CD4-positive, alpha-beta T cell (primary cell): ENCODE results near the gene KDM2B. TPM values are rescaled to one million over a fixed set of nuclear protein-coding genes. Genes with fewer than 3 reads are reported as not detected.

Experiments
- ATAC-seq: fragments of 200-7000 bp; cut with Tn5 transposase; one replicate; pipeline ENCODE4 v1.10.0; 2022; ENCODE audit warnings: mild to moderate bottlenecking; ENCODE audit not compliant: poor library complexity
- CTCF ChIA-PET: fragments of 350-600 bp; sonication (Branson Sonifier 250); formaldehyde crosslinking; loops from one replicate; lab custom pipeline; 2021; ENCODE audit warnings: antibody characterized with exemption, inconsistent platforms; lab: Charles Lee
- POLR2A ChIA-PET: fragments of 350-600 bp; sonication (Branson Sonifier 250); formaldehyde crosslinking; loops from one replicate; lab custom pipeline; 2021; ENCODE audit warnings: antibody characterized with exemption, inconsistent platforms; lab: Charles Lee
- DNase-seq, 14 experiments: peaks; one replicate each; pipeline ENCODE4 v3.0.0-alpha.2; 2013 to 2020; ENCODE audit warnings: mixed read lengths in 2 of 14
- H3K27ac ChIP-seq, 2 donors: one replicate each; pipeline versions ENCODE4 v1.5.1 to v1.7.0; 2013; ENCODE audit warnings: low read length in 2 of 2, low read depth in 1 of 2, mild to moderate bottlenecking in 1 of 2
- H3K27me3 ChIP-seq, 2 experiments: 1 replicate in 1 of 2; 2 replicates in 1 of 2; pipeline versions ENCODE4 v1.6.1 to v1.7.0; 2013; ENCODE audit warnings: low read length in 2 of 2, control low read depth in 1 of 2, mild to moderate bottlenecking in 1 of 2, moderate library complexity in 1 of 2; ENCODE audit not compliant: insufficient read depth in 2 of 2, control insufficient read depth in 1 of 2
- H3K36me3 ChIP-seq: one replicate; pipeline ENCODE4 v1.6.1; 2013; ENCODE audit warnings: low read length, control low read depth; ENCODE audit not compliant: insufficient read depth
- H3K4me1 ChIP-seq: one replicate; pipeline ENCODE4 v1.6.1; 2013; ENCODE audit warnings: low read length, control low read depth; ENCODE audit not compliant: insufficient read depth
- H3K4me3 ChIP-seq: one replicate; pipeline ENCODE4 v1.5.1; 2013; ENCODE audit warnings: mild to moderate bottlenecking, low read length, moderate library complexity
- H3K9me3 ChIP-seq, 2 experiments: 1 replicate in 1 of 2; 2 replicates in 1 of 2; pipeline versions ENCODE4 v1.6.1 to v1.7.0; 2013; ENCODE audit warnings: low read length in 2 of 2, mild to moderate bottlenecking in 2 of 2, control low read depth in 1 of 2, moderate library complexity in 1 of 2; ENCODE audit not compliant: control insufficient read depth in 1 of 2, insufficient read depth in 1 of 2
- H3K27ac Mint-ChIP-seq: one replicate; pipeline ENCODE4 v1.8.0; 2020; ENCODE audit warnings: mixed read lengths
- H3K27me3 Mint-ChIP-seq: one replicate; pipeline ENCODE4 v1.8.0; 2021; ENCODE audit warnings: mixed read lengths
- H3K36me3 Mint-ChIP-seq: one replicate; pipeline ENCODE4 v1.8.0; 2021; ENCODE audit warnings: low read depth, mixed read lengths
- H3K4me1 Mint-ChIP-seq: one replicate; pipeline ENCODE4 v1.8.0; 2021; ENCODE audit warnings: low read depth, mixed read lengths
- H3K4me3 Mint-ChIP-seq: one replicate; pipeline ENCODE4 v1.8.0; 2020; ENCODE audit warnings: mild to moderate bottlenecking, mixed read lengths
- H3K9me3 Mint-ChIP-seq: one replicate; pipeline ENCODE4 v1.8.0; 2020; ENCODE audit warnings: mixed read lengths
- CTCF ChIP-seq: fragments of 200-600 bp; IDR thresholded peaks from one replicate; pipeline ENCODE4 v1.8.0; 2022; ENCODE audit warnings: antibody characterized with exemption, mild to moderate bottlenecking
- intact Hi-C, 2 experiments: fragments of 100-400 bp; cut with DNase I in 1 of 2; cut with micrococcal nuclease in 1 of 2; formaldehyde crosslinking; loops; one replicate each; pipeline versions ENCODE4 v1.15.1 to v1.9.0; 2023 to 2025; cut with DNase I, micrococcal nuclease
- total RNA-seq, 174 experiments: library from RNA in 2 of 174; stranded (reverse) in 2 of 174; gene quantifications; one replicate each; pipeline ENCODE4 v1.2.3 and lab custom pipeline; 2021 to 2026

Gene KDM2B
- total RNA-seq, 2 experiments from 2014 or later, result 60.4 to 62.6 TPM

DNA sequence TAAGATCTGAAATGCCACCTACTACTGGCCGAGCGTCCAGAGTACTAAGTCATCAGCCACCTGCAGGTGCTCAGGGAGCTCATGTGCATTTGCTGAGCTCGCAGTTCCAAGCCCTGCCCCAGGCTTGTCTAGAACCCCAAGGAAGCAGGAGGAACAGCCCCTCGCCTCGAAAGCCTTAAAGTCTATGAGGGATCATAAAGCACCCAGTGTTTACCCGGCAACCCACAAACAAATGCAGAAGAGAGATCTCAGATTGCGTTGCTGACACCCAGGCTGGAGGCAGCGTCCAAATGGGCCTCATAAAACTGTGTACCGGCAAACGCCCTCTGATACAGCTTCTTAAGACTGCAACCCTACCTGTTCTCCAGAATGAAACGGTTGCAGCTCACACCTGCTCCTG, 6.8 kb downstream of the KDM2B start:
- H3K4me1 ChIP-seq, result peaks cover 23% of the 10 kb centered on the region
- Mint-ChIP-seq H3K27me3 (no peaks in the 10 kb centered on the region), H3K27ac (no peak overlapping the region), H3K4me1 (peaks cover 29% of the 10 kb centered on the region), H3K9me3 (no peaks in the 10 kb centered on the region), H3K36me3 (peaks cover 45% of the 10 kb centered on the region), H3K4me3 (peak overlapping the region; percentile 45)
- H3K27ac ChIP-seq, result no peak overlapping the region
- H3K36me3 ChIP-seq, result peaks cover 49% of the 10 kb centered on the region
- H3K27me3 ChIP-seq, result no peaks in the 10 kb centered on the region
- no peak overlapping the region for H3K4me3 ChIP-seq
- CTCF ChIA-PET, result interaction anchor here (0.6 to 1.2 kb wide), 2 partner anchors 25 to 75 kb away, joined by 3 read pairs; no protein-coding TSS in a partner anchor
- POLR2A ChIA-PET, result interaction anchor here (1.0 to 2.1 kb wide), 2 partner anchors 22 to 53 kb away, joined by 4 to 6 read pairs; no protein-coding TSS in a partner anchor
- no peak for ATAC-seq
- DNase-seq, result no peak
- intact Hi-C loops, result loop anchor here in 1 of 2 experiments (10.0 kb wide), 1 partner anchor 69 kb away; no protein-coding TSS in a partner anchor
- TF ChIP-seq CTCF, result no peak
- H3K9me3 ChIP-seq, result no peaks in the 10 kb centered on the region

- ATAC-seq, result no peak
- no peak for DNase-seq
- H3K27ac Mint-ChIP-seq, result no peak overlapping the region
- peaks cover 57% of the 10 kb centered on the region for H3K36me3 Mint-ChIP-seq
- H3K4me3 ChIP-seq, result no peak overlapping the region
- no peak for TF ChIP-seq CTCF
- peaks cover 32% of the 10 kb centered on the region for H3K4me1 Mint-ChIP-seq
- H3K4me3 Mint-ChIP-seq, result no peak overlapping the region
- no peaks in the 10 kb centered on the region for H3K27me3 ChIP-seq
- POLR2A ChIA-PET, result interaction anchor here (0.8 kb wide), 1 partner anchor 56 kb away, joined by 3 read pairs; no protein-coding TSS in a partner anchor
- H3K9me3 ChIP-seq, result no peaks in the 10 kb centered on the region
- H3K27ac ChIP-seq, result no peak overlapping the region
- H3K27me3 Mint-ChIP-seq, result no peaks in the 10 kb centered on the region
- H3K4me1 ChIP-seq, result peaks cover 4% of the 10 kb centered on the region
- intact Hi-C loops, result loop anchor here in 1 of 2 experiments (10.0 kb wide), 1 partner anchor 67 kb away; no protein-coding TSS in a partner anchor
- CTCF ChIA-PET, result interaction anchor here (1.2 to 1.5 kb wide), 2 partner anchors 19 to 55 kb away, joined by 3 to 6 read pairs; no protein-coding TSS in a partner anchor
- H3K36me3 ChIP-seq, result peaks cover 49% of the 10 kb centered on the region
- no peaks in the 10 kb centered on the region for H3K9me3 Mint-ChIP-seq
Measured at GRCh38 chr12:121571920-121572319, 8.9 kb downstream of the KDM2B start.

GRCh38 chr12:121570467-121571283, 10.1 kb downstream of the KDM2B start:
- H3K27ac ChIP-seq, result no peak overlapping the region
- H3K9me3 ChIP-seq, result no peaks in the 10 kb centered on the region
- H3K27me3 ChIP-seq, result no peaks in the 10 kb centered on the region
- Mint-ChIP-seq H3K4me3 (no peak overlapping the region), H3K9me3 (no peaks in the 10 kb centered on the region), H3K27ac (no peak overlapping the region), H3K27me3 (no peaks in the 10 kb centered on the region), H3K4me1 (peaks cover 24% of the 10 kb centered on the region), H3K36me3 (peaks cover 54% of the 10 kb centered on the region)
- POLR2A ChIA-PET, result no interaction called here
- DNase-seq (no peak), ATAC-seq (no peak)
- CTCF ChIA-PET, result interaction anchor here (1.2 kb wide), 1 partner anchor 9 kb away, joined by 4 read pairs; no protein-coding TSS in a partner anchor
- no peak overlapping the region for H3K4me3 ChIP-seq
- peaks cover 43% of the 10 kb centered on the region for H3K36me3 ChIP-seq
- intact Hi-C loops, result loop anchor here in 1 of 2 experiments (10.0 kb wide), 1 partner anchor 66 kb away; no protein-coding TSS in a partner anchor
- no peak for TF ChIP-seq CTCF
- no peaks in the 10 kb centered on the region for H3K4me1 ChIP-seq
